Measurements from ENCODE around the gene RHOJ. TPM values are rescaled to one million over a fixed set of nuclear protein-coding genes. Genes with fewer than 3 reads are reported as not detected.

Gene RHOJ
- polyA plus RNA-seq, 1 experiment = 116 TPM

DNA sequence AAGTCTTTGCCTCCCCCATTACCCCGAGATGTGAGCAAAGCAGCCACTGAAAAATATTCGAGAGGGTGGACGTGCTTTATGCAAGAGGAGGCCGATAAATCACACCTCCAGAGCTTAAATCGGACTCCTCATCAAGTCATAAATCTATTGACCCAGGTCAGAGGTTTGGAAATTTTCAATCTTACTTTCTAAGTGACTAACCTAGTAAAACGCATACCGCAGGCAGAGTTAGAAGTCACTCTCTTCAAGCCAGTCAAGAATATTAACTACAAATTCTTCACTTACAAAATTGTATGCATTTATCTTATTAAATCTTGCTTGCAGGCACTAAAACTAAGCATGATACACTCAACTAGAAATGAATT, 79.6 kb downstream of the RHOJ start:
- H3K4me3 ChIP-seq (ENCODE audit: low read depth, low read length) = no peak overlapping the region
- DNase-seq (ENCODE audit: low read depth) = no peak
- ChIA-PET POLR2A (no interaction called here), CTCF (interaction anchor here (0.9 to 2.0 kb wide), 4 partner anchors 9 to 1121 kb away, joined by 3 to 6 read pairs (median 4); no protein-coding TSS in a partner anchor)
- no peaks in the 10 kb centered on the region for H3K36me3 ChIP-seq (ENCODE audit: control insufficient read depth, insufficient read depth, low read length)
- H3K27me3 ChIP-seq (ENCODE audit: control insufficient read depth, insufficient read depth, low read length) = no peaks in the 10 kb centered on the region
- no peak for TF ChIP-seq CTCF (IDR thresholded peaks at IDR 0.05; ENCODE audit: insufficient read depth, low read depth, low read length)

- no peak for TF ChIP-seq CTCF (IDR thresholded peaks at IDR 0.05; ENCODE audit: insufficient read depth, low read depth, low read length)
- H3K4me3 ChIP-seq (ENCODE audit: low read depth, low read length) = no peak overlapping the region
- peaks cover 2% of the 10 kb centered on the region for H3K36me3 ChIP-seq (ENCODE audit: control insufficient read depth, insufficient read depth, low read length)
- no peaks in the 10 kb centered on the region for H3K27me3 ChIP-seq (ENCODE audit: control insufficient read depth, insufficient read depth, low read length)
- no peak for DNase-seq (ENCODE audit: low read depth)
- CTCF ChIA-PET = no interaction called here
- POLR2A ChIA-PET = no interaction called here
These were observed 81.8 kb downstream of the RHOJ start for GRCh38 chr14:63286071-63286470.

DNA sequence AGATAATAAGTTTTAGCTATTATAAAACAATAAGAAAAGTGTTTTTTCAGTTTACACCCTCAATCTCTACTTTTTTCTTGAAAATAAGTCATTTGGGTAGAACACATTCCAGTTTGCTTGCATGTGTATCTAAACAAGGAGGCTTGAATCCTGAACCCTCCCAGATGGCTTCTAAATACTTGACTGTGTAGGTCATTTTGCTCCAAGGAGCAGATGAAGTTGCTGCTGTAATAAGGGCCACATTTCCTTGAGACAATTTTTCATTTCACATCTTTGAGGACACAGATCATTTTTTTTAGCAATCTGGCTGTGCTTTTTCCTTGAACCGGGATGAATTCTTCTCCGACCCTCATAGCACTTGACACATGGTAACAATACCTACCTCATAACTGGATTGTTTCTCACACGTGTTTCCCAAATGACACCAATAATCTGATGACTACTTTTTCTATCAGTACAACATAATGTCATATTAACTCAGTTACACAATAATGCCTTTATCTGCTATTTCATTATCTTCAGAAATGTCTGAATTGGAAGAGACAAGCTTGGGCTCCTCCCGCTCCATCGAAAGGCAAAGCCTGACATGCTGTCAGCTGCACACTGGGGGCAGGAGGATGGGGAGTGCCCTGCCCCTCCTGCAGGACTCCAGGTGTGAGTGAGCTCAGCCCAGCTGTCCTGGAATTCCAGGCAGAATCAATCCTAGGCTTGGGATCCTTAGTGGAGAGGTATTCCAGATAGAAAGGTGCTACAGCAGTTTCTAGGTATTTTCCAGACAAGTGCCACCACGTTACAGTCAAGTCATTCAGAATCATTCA, 83.6 kb downstream of the RHOJ start:
- ChIA-PET POLR2A (no interaction called here), CTCF (interaction anchor here (1.4 to 1.5 kb wide), 2 partner anchors 10 to 12 kb away, joined by 3 to 7 read pairs; no protein-coding TSS in a partner anchor)
- no peak for TF ChIP-seq CTCF (IDR thresholded peaks at IDR 0.05; ENCODE audit: insufficient read depth, low read depth, low read length)
- H3K36me3 ChIP-seq (ENCODE audit: control insufficient read depth, insufficient read depth, low read length) = peaks cover 2% of the 10 kb centered on the region
- no peaks in the 10 kb centered on the region for H3K27me3 ChIP-seq (ENCODE audit: control insufficient read depth, insufficient read depth, low read length)
- no peak overlapping the region for H3K4me3 ChIP-seq (ENCODE audit: low read depth, low read length)
- DNase-seq (ENCODE audit: low read depth) = peak; percentile 59

DNA sequence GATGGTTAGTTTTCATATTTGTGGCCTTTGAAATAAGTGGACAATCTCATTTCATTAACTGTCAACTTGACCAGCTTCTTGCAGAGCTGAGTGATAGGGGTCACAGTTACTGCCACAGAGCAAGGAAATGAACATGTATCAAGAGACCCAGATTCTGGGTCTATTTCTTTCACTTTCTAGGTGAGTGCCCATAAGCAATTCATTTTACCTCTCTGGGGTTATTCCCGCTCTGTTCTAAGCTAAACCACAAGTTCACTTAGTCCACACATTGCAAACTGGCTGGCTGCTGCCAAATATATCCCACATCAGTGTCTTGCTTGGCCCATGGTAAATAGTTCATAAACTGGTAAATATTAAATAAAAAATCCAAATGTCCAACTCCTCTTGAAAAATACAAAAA, 84.6 kb downstream of the RHOJ start:
- ChIA-PET POLR2A (no interaction called here), CTCF (interaction anchor here (0.9 to 1.2 kb wide), 2 partner anchors 11 to 21 kb away, joined by 3 to 8 read pairs; no protein-coding TSS in a partner anchor)
- no peak for TF ChIP-seq CTCF (IDR thresholded peaks at IDR 0.05; ENCODE audit: insufficient read depth, low read depth, low read length)
- DNase-seq (ENCODE audit: low read depth) = no peak
- peaks cover 2% of the 10 kb centered on the region for H3K36me3 ChIP-seq (ENCODE audit: control insufficient read depth, insufficient read depth, low read length)
- no peak overlapping the region for H3K4me3 ChIP-seq (ENCODE audit: low read depth, low read length)
- H3K27me3 ChIP-seq (ENCODE audit: control insufficient read depth, insufficient read depth, low read length) = no peaks in the 10 kb centered on the region

DNA sequence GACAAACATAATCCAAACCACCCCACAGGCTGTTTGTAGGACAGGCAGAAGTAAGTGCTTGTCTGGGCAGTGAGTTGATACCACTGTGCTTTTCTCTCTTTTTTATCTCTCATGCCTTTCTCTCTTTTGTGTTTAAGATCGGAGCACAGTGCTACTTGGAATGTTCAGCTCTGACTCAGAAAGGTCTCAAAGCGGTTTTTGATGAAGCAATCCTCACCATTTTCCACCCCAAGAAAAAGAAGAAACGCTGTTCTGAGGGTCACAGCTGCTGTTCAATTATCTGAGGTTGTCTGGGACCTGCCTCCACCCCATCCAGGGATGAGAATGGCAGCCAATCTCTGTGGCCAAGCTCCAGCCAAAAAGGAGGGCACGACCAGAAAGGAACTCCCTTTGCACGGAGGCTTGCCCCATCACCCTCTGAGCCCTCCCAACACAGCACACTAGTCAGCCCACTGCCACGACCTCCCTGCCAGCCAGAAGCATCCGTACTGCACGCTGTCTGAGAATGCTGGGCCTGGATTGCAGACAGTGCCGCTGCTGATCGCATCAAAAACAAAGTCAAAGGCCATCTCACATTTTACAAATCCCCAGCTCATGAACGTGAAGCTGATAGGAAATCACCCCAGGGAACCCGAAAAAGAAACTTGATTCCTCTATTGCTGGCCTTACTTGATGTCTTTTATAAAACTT, 86.6 kb downstream of the RHOJ start:
- ChIA-PET POLR2A (no interaction called here), CTCF (interaction anchor here (0.7 to 1.3 kb wide), 3 partner anchors 14 to 116 kb away, joined by 3 to 5 read pairs (median 5); no protein-coding TSS in a partner anchor)
- Histone ChIP-seq H3K4me3 (ENCODE audit: low read depth, low read length) (no peak overlapping the region), H3K27me3 (ENCODE audit: control insufficient read depth, insufficient read depth, low read length) (no peaks in the 10 kb centered on the region), H3K36me3 (ENCODE audit: control insufficient read depth, insufficient read depth, low read length) (peaks cover 2% of the 10 kb centered on the region)
- TF ChIP-seq CTCF (IDR thresholded peaks at IDR 0.05; ENCODE audit: insufficient read depth, low read depth, low read length) = no peak
- DNase-seq (ENCODE audit: low read depth) = no peak

All from BJ (cell line).